GM12878 (cell line): ENCODE data around the gene VASP. TPM values are rescaled to one million over a fixed set of nuclear protein-coding genes. Genes with fewer than 3 reads are reported as not detected.

Experiments used
- ATAC-seq: fragments of 200-7000 bp; cut with Tn5 transposase; 3 replicates; pipeline ENCODE4 v1.9.1; 2020; ENCODE audit warnings: mild to moderate bottlenecking, moderate library complexity
- BruUV-seq: library from RNA; stranded (reverse); fragments of 400-500 nt; replicated peaks from 2 replicates; lab custom pipeline; 2021; lab: Mats Ljungman, UMichigan
- CTCF ChIA-PET: fragments of 300-600 bp; sonication (Branson Sonifier 250); formaldehyde crosslinking; extraction: SDS; loops from one replicate; lab custom pipeline; 2021; ENCODE audit warnings: inconsistent platforms; lab: Yijun Ruan, JAX
- POLR2A ChIA-PET: fragments of 350-600 bp; formaldehyde crosslinking; extraction: SDS; loops from one replicate; lab custom pipeline; 2021; ENCODE audit warnings: inconsistent platforms; lab: Charles Lee
- RAD21 ChIA-PET: fragments of 300-600 bp; sonication (Branson Sonifier 250); formaldehyde crosslinking; loops from one replicate; lab custom pipeline; 2023; ENCODE audit warnings: antibody characterized with exemption; ENCODE audit not compliant: unreplicated experiment; lab: Charles Lee
- SMC1A ChIA-PET: fragments of 300-600 bp; sonication (Branson Sonifier 250); formaldehyde crosslinking; loops from one replicate; lab custom pipeline; 2023; ENCODE audit not compliant: unreplicated experiment, uncharacterized antibody; lab: Charles Lee
- DNase-seq: peaks from one replicate; pipeline ENCODE4 v3.0.0-alpha.2; 2011; ENCODE audit warnings: low read depth, low spot score
- FAIRE-seq: peaks from 3 replicates; lab custom pipeline; 2011; peaks lifted over from hg19 to GRCh38; lab: Jason Lieb, UNC
- H2AFZ ChIP-seq: 2 replicates; pipeline ENCODE4 v1.6.0; 2011; ENCODE audit warnings: low read depth, low read length, control low read depth; ENCODE audit not compliant: control insufficient read depth
- H3K27ac ChIP-seq: 2 replicates; pipeline ENCODE4 v1.5.1; 2011; ENCODE audit warnings: control low read depth; ENCODE audit not compliant: control insufficient read depth, insufficient read depth
- H3K27me3 ChIP-seq, 2 experiments: replicated peaks in 1 of 2; 2 replicates each; pipeline versions ENCODE4 v1.6.0 to v1.6.1; 2011; ENCODE audit warnings: low read length in 1 of 2; ENCODE audit not compliant: control insufficient read depth in 2 of 2, insufficient read depth in 2 of 2
- H3K36me3 ChIP-seq, 2 experiments: 2 replicates each; pipeline ENCODE4 v1.5.1; 2011; ENCODE audit warnings: low read length in 1 of 2; ENCODE audit not compliant: control insufficient read depth in 2 of 2, insufficient read depth in 2 of 2
- H3K4me1 ChIP-seq: 2 replicates; pipeline ENCODE4 v1.6.1; 2011; ENCODE audit warnings: mild to moderate bottlenecking, low read length, moderate library complexity, mixed read lengths; ENCODE audit not compliant: control insufficient read depth, insufficient read depth
- H3K4me2 ChIP-seq: 2 replicates; pipeline ENCODE4 v1.6.0; 2011; ENCODE audit warnings: control low read depth; ENCODE audit not compliant: control insufficient read depth, insufficient read depth
- H3K4me3 ChIP-seq: fragments of 200-600 bp; sonication (generic); 2 replicates; pipeline ENCODE4 v1.5.1; 2016
- H3K79me2 ChIP-seq: 2 replicates; pipeline ENCODE4 v1.6.0; 2011; ENCODE audit warnings: low read length; ENCODE audit not compliant: control insufficient read depth, insufficient read depth
- H3K9ac ChIP-seq: 2 replicates; pipeline ENCODE4 v1.8.0; 2011; ENCODE audit warnings: low read length, control low read depth, mixed read lengths; ENCODE audit not compliant: control insufficient read depth, insufficient read depth
- H3K9me3 ChIP-seq: replicated peaks from 3 replicates; pipeline ENCODE4 v1.5.1; 2011; ENCODE audit warnings: mild to moderate bottlenecking, low read length; ENCODE audit not compliant: control insufficient read depth, insufficient read depth
- H4K20me1 ChIP-seq: 2 replicates; pipeline ENCODE4 v1.6.0; 2011; ENCODE audit not compliant: control insufficient read depth, insufficient read depth
- MLLT1 ChIP-seq: fragments of 450-650 bp; IDR thresholded peaks from 2 replicates; pipeline ENCODE4 v1.6.1; 2016; ENCODE audit warnings: mild to moderate bottlenecking
- SUPT20H ChIP-seq: IDR thresholded peaks from 2 replicates; pipeline ENCODE4 v1.6.1; 2011; ENCODE audit warnings: low read depth, mild to moderate bottlenecking, low read length, moderate library complexity, borderline replicate concordance; ENCODE audit not compliant: control insufficient read depth
- WGBS: methylation state at CpG from one replicate; pipeline ENCODE4 v1.1.6; 2016; ENCODE audit warnings: low lambda C conversion rate; ENCODE audit not compliant: insufficient replicate concordance, insufficient coverage; ENCODE audit errors: missing lambda C conversion rate; 5-methylcytosine and 5-hydroxymethylcytosine counted together
- in situ Hi-C: fragments of 300-500 bp; cut with MboI; formaldehyde crosslinking; loops from 9 replicates; pipeline ENCODE4 v1.14.3; 2018; ENCODE audit warnings: mixed read lengths
- intact Hi-C: fragments of 100-400 bp; cut with micrococcal nuclease; formaldehyde crosslinking; loops from one replicate; pipeline ENCODE4 v1.14.2; 2022; ENCODE audit not compliant: unreplicated experiment
- polyA plus RNA-seq, 11 experiments: library from polyadenylated mRNA; depleted of rRNA in 4 of 11; unstranded in 6 of 11; stranded (reverse) in 5 of 11; fragments of >200 nt; fragmentation: Nextera tagmentation in 4 of 11; fragmentation: Illumina TruSeq in 1 of 11; extraction: Ambion mirVana in 4 of 11; extraction: Trizol in 1 of 11; gene quantifications; 1 replicate in 1 of 11; 2 replicates in 10 of 11; pipeline versions ENCODE4 v1.2.1 to v1.2.3, GENCODE V29; 2011 to 2016; ENCODE audit warnings: inconsistent platforms in 2 of 11, missing spikeins in 2 of 11, low read depth in 1 of 11
- total RNA-seq, 4 experiments: library from RNA; depleted of rRNA in 3 of 4; stranded (reverse); fragments of >200 nt in 3 of 4; fragmentation: Illumina TruSeq in 1 of 4; extraction: Trizol in 1 of 4; gene quantifications; 2 replicates each; pipeline versions ENCODE4 v1.2.1 to v1.2.3, GENCODE V29; 2013 to 2021

The VASP gene
- total and polyA plus RNA-seq, 10 of the 15 experiments (the other 5 are each of a cell fraction or from before 2014, with no cell fraction given) = 19.5 to 298 (median 84.8) TPM

GRCh38 chr19:45484273-45484945 is 22.9 kb upstream of the VASP start:
- BruUV-seq = no TSS peak
- SMC1A ChIA-PET = interaction anchor here (1.5 to 2.7 kb wide), 6 partner anchors 10 to 158 kb away, joined by 4 to 16 read pairs (median 10); no protein-coding TSS in a partner anchor
- no peaks in the 10 kb centered on the region for H3K36me3 ChIP-seq
- H4K20me1 ChIP-seq = no peaks in the 10 kb centered on the region
- H3K27me3 ChIP-seq = no peaks in the 10 kb centered on the region
- DNase-seq (no peak), ATAC-seq (no peak), FAIRE-seq (no peak)
- H2AFZ ChIP-seq = no peak overlapping the region
- no peak overlapping the region for H3K9ac ChIP-seq
- H3K4me1 ChIP-seq = 0 out of 2 replicates have a peak, but pooled peaks cover 3% of the 10 kb centered on the region
- TF ChIP-seq MLLT1 (peak; percentile 70), SUPT20H (no peak)
- CTCF ChIA-PET = interaction anchor here (0.6 to 4.1 kb wide), 30 partner anchors 13 to 369 kb away, joined by 3 to 65 read pairs (median 8); partner anchors contain the start of genes EML2, ERCC1, FOSB and PPM1N
- H3K79me2 ChIP-seq = no peaks in the 10 kb centered on the region
- no peaks in the 10 kb centered on the region for H3K9me3 ChIP-seq
- intact Hi-C loops (loop anchor here (10.0 kb wide), 1 partner anchor 390 kb away; the partner anchor contains the start of gene PPP1R37), in situ Hi-C loops (no loop called here)
- WGBS = 68% methylated on average over 11 of the region's 13 CpGs
- RAD21 ChIA-PET = interaction anchor here (1.1 to 2.4 kb wide), 11 partner anchors 11 to 157 kb away, joined by 3 to 38 read pairs (median 8); no protein-coding TSS in a partner anchor
- no peak overlapping the region for H3K4me2 ChIP-seq
- no peak overlapping the region for H3K4me3 ChIP-seq
- no peak overlapping the region for H3K27ac ChIP-seq
- POLR2A ChIA-PET = interaction anchor here (0.7 to 2.6 kb wide), 7 partner anchors 12 to 158 kb away, joined by 3 to 17 read pairs (median 6); partner anchors contain the start of gene RTN2
